Panc1 (cell line): Measurements from ENCODE around the gene FAM43A. TPM values are rescaled to one million over a fixed set of nuclear protein-coding genes. Genes with fewer than 3 reads are reported as not detected.

Experiments
- ATAC-seq: fragments of 200-7000 bp; cut with Tn5 transposase; 2 replicates; pipeline ENCODE4 v1.9.1; 2020; ENCODE audit warnings: mild to moderate bottlenecking, moderate library complexity
- BruUV-seq: library from RNA; stranded (reverse); fragments of 400-500 nt; replicated peaks from 2 replicates; lab custom pipeline; 2021; lab: Mats Ljungman, UMichigan
- CTCF ChIA-PET: fragments of 300-600 bp; sonication (Branson Sonifier 250); formaldehyde crosslinking; loops from one replicate; lab custom pipeline; 2022; ENCODE audit warnings: antibody characterized with exemption; lab: Charles Lee
- POLR2A ChIA-PET: fragments of 300-600 bp; sonication (Branson Sonifier 250); formaldehyde crosslinking; loops from one replicate; lab custom pipeline; 2022; ENCODE audit warnings: antibody characterized with exemption; lab: Charles Lee
- DNase-seq: peaks from one replicate; pipeline ENCODE4 v3.0.0-alpha.2; 2010; ENCODE audit warnings: low read depth, low spot score
- H3K27ac ChIP-seq: 2 replicates; pipeline ENCODE4 v1.5.1; 2011; ENCODE audit warnings: mild to moderate bottlenecking, low read length, inconsistent platforms
- H3K27me3 ChIP-seq: fragments of 200-500 bp; sonication (Bioruptor generic); 2 replicates; pipeline ENCODE4 v1.6.0; 2014; ENCODE audit warnings: low read length, inconsistent platforms; ENCODE audit not compliant: control insufficient read depth, insufficient read depth
- H3K36me3 ChIP-seq: fragments of 200-500 bp; sonication (Bioruptor generic); 2 replicates; pipeline ENCODE4 v1.5.1; 2014; ENCODE audit warnings: inconsistent platforms, mild to moderate bottlenecking, low read length, moderate library complexity; ENCODE audit not compliant: control insufficient read depth, insufficient read depth
- H3K4me1 ChIP-seq: 2 replicates; pipeline ENCODE4 v1.5.1; 2011; ENCODE audit warnings: inconsistent platforms, mild to moderate bottlenecking, low read length, moderate library complexity; ENCODE audit not compliant: control insufficient read depth, insufficient read depth
- H3K4me3 ChIP-seq, 2 experiments: 2 replicates each; pipeline ENCODE4 v1.5.1; 2011 to 2012; ENCODE audit warnings: low read depth in 2 of 2, low read length in 2 of 2, mild to moderate bottlenecking in 2 of 2, inconsistent platforms in 1 of 2, moderate library complexity in 1 of 2
- H3K9me3 ChIP-seq: fragments of 200-500 bp; sonication (Bioruptor generic); 2 replicates; pipeline ENCODE4 v1.5.1; 2014; ENCODE audit warnings: low read depth, mild to moderate bottlenecking, inconsistent platforms, low read length, moderate library complexity; ENCODE audit not compliant: control insufficient read depth, insufficient read depth
- POLR2AphosphoS5 ChIP-seq: IDR thresholded peaks from 2 replicates; pipeline ENCODE4 v1.6.1; 2012; ENCODE audit warnings: mild to moderate bottlenecking, low read depth, low read length, moderate library complexity
- SIN3A ChIP-seq: IDR thresholded peaks from 2 replicates; pipeline ENCODE4 v1.6.1; 2012; ENCODE audit warnings: low read depth, mild to moderate bottlenecking, low read length, moderate library complexity, borderline replicate concordance; ENCODE audit not compliant: insufficient read depth
- TCF7L2 ChIP-seq: IDR thresholded peaks from 2 replicates; pipeline ENCODE4 v1.6.1; 2011; ENCODE audit warnings: mild to moderate bottlenecking, low read depth, low read length, inconsistent platforms
- in situ Hi-C: cut with HindIII; loops from 2 replicates; pipeline ENCODE4 v1.10.0; 2016; ENCODE audit warnings: low sequenced_read_pairs, low pct_unique_long_range_greater_than_20kb
- intact Hi-C: fragments of 100-400 bp; cut with micrococcal nuclease; formaldehyde crosslinking; loops from one replicate; pipeline ENCODE4 v1.10.0; 2022; ENCODE audit not compliant: unreplicated experiment
- total RNA-seq: library from RNA; stranded (reverse); gene quantifications from one replicate; pipeline ENCODE4 v1.2.1, GENCODE V29; 2021; ENCODE audit not compliant: unreplicated experiment
- TF ChIP-seq, protein P1 (sequence below), 2 experiments: IDR thresholded peaks; 2 replicates each; pipeline ENCODE4 v1.6.1; 2011 to 2012; ENCODE audit warnings: low read depth in 2 of 2, control low read depth in 1 of 2, low read length in 1 of 2, mild to moderate bottlenecking in 1 of 2, moderate library complexity in 1 of 2; ENCODE audit not compliant: insufficient read depth in 1 of 2
- TF ChIP-seq, protein P2 (sequence below): fragments of 450-650 bp; IDR thresholded peaks from 2 replicates; pipeline ENCODE4 v1.5.1; 2017; ENCODE audit warnings: mild to moderate bottlenecking

Gene FAM43A
- total RNA-seq, 1 experiment from 2014 or later, result 51.4 TPM

- CTCF ChIA-PET, result no interaction called here
- in situ Hi-C loops, result no loop called here
- Histone ChIP-seq H3K4me3 (no peak overlapping the region), H3K9me3 (no peaks in the 10 kb centered on the region), H3K4me1 (no peaks in the 10 kb centered on the region), H3K27ac (no peak overlapping the region), H3K36me3 (peaks cover 60% of the 10 kb centered on the region), H3K27me3 (no peaks in the 10 kb centered on the region)
- POLR2A ChIA-PET, result no interaction called here
- no TSS peak for BruUV-seq
- DNase-seq (no peak), ATAC-seq (no peak)
- TF ChIP-seq, protein P1, sequence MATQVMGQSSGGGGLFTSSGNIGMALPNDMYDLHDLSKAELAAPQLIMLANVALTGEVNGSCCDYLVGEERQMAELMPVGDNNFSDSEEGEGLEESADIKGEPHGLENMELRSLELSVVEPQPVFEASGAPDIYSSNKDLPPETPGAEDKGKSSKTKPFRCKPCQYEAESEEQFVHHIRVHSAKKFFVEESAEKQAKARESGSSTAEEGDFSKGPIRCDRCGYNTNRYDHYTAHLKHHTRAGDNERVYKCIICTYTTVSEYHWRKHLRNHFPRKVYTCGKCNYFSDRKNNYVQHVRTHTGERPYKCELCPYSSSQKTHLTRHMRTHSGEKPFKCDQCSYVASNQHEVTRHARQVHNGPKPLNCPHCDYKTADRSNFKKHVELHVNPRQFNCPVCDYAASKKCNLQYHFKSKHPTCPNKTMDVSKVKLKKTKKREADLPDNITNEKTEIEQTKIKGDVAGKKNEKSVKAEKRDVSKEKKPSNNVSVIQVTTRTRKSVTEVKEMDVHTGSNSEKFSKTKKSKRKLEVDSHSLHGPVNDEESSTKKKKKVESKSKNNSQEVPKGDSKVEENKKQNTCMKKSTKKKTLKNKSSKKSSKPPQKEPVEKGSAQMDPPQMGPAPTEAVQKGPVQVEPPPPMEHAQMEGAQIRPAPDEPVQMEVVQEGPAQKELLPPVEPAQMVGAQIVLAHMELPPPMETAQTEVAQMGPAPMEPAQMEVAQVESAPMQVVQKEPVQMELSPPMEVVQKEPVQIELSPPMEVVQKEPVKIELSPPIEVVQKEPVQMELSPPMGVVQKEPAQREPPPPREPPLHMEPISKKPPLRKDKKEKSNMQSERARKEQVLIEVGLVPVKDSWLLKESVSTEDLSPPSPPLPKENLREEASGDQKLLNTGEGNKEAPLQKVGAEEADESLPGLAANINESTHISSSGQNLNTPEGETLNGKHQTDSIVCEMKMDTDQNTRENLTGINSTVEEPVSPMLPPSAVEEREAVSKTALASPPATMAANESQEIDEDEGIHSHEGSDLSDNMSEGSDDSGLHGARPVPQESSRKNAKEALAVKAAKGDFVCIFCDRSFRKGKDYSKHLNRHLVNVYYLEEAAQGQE (IDR thresholded peaks at IDR 0.05; ENCODE audit: insufficient read depth in 1 of 2, low read depth in 2 of 2, low read length in 1 of 2), result no peak
- TF ChIP-seq POLR2AphosphoS5 (no peak), TCF7L2 (no peak), SIN3A (no peak)
- TF ChIP-seq, protein P2, sequence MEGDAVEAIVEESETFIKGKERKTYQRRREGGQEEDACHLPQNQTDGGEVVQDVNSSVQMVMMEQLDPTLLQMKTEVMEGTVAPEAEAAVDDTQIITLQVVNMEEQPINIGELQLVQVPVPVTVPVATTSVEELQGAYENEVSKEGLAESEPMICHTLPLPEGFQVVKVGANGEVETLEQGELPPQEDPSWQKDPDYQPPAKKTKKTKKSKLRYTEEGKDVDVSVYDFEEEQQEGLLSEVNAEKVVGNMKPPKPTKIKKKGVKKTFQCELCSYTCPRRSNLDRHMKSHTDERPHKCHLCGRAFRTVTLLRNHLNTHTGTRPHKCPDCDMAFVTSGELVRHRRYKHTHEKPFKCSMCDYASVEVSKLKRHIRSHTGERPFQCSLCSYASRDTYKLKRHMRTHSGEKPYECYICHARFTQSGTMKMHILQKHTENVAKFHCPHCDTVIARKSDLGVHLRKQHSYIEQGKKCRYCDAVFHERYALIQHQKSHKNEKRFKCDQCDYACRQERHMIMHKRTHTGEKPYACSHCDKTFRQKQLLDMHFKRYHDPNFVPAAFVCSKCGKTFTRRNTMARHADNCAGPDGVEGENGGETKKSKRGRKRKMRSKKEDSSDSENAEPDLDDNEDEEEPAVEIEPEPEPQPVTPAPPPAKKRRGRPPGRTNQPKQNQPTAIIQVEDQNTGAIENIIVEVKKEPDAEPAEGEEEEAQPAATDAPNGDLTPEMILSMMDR, result no peak
- intact Hi-C loops, result no loop called here
Observed at GRCh38 chr3:194647747-194648146, 37.9 kb upstream of the FAM43A start.

DNA sequence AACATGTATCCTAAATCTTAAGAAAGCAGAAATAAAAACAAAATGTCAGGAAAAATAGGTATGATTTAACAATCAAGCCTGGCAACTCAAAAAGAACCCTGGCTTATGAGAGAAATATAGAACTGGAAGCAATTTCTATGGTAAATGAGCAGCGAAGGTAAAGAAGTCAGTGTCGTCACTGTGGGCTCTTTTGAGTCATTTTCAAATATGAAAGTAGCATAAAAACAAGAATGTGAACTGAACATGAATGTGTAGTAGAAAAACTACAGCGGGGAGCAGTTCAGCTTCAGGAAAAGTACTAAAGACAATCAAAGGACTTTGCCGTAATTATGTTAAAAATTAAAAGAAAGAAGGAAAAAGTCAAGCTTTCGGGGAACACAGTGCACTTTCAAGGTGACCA, 31.2 kb upstream of the FAM43A start:
- intact Hi-C loops (no loop called here), in situ Hi-C loops (no loop called here)
- no peaks in the 10 kb centered on the region for H3K27me3 ChIP-seq
- POLR2A ChIA-PET, result no interaction called here
- BruUV-seq, result no TSS peak
- no peak overlapping the region for H3K4me3 ChIP-seq
- H3K9me3 ChIP-seq, result no peaks in the 10 kb centered on the region
- no peak overlapping the region for H3K27ac ChIP-seq
- ATAC-seq (no peak), DNase-seq (no peak)
- peaks cover 50% of the 10 kb centered on the region for H3K36me3 ChIP-seq
- H3K4me1 ChIP-seq, result no peaks in the 10 kb centered on the region
- CTCF ChIA-PET, result no interaction called here
- TF ChIP-seq, protein P1 (IDR thresholded peaks at IDR 0.05; ENCODE audit: insufficient read depth in 1 of 2, low read depth in 2 of 2, low read length in 1 of 2), result no peak
